ENCODE results near the gene TSC22D4.

The TSC22D4 gene

DNA sequence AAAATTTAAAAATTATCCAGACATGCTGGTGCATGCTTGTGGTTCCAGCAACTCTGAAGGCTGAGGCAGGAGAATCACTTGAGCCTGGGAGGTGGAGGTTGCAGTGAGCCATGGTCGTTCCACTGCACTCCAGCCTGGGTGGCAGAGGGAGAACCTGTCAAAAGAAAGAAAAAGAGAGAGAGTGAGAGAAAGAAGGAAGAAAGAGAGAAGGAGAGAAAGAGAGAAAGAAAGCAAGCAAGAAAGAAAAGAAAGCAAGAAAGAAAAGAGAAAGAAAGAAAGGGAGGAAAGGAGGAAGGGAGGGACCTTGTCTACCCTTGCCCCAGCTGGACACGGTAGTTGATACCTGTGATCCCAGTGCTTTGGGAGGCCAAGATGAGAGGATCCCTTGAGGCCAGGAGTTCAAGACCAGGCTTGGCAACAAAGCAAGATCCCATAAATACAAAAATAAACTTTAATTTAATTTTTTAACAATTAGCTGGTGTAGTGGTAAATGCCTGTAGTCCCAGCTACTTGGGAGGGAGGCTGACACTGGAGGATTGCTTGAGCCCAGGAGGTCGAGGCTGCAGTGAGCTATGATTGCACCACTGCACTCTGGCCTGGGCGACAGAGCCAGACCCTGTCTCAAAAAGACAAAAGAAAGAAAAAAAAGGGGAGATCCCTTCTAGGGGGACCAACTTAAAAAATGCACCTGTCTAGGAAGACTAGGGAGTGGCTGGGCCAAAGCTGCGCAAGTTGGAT lies 13.9 kb upstream of the TSC22D4 start:
- DNase-seq, result no peak

DNA sequence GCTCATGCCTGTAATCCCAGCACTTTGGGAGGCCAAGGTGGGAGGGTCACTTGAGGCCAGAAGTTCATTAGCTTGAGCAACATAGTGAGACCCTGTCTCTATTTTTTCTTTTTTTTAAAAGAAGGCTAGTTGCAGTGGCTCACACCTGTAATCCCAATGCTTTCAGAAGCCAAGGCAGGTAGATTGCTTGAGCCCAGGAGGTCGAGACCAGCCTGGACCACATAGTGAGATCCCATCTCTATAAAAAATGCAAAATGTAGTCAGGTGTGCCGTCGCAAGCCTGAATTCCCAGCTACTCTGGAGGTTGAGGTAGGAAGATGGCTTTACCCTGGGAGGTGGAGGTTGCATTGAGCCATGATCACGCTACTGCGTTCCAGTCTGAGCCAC lies 12.2 kb upstream of the TSC22D4 start:
- DNase-seq, result no peak

DNA sequence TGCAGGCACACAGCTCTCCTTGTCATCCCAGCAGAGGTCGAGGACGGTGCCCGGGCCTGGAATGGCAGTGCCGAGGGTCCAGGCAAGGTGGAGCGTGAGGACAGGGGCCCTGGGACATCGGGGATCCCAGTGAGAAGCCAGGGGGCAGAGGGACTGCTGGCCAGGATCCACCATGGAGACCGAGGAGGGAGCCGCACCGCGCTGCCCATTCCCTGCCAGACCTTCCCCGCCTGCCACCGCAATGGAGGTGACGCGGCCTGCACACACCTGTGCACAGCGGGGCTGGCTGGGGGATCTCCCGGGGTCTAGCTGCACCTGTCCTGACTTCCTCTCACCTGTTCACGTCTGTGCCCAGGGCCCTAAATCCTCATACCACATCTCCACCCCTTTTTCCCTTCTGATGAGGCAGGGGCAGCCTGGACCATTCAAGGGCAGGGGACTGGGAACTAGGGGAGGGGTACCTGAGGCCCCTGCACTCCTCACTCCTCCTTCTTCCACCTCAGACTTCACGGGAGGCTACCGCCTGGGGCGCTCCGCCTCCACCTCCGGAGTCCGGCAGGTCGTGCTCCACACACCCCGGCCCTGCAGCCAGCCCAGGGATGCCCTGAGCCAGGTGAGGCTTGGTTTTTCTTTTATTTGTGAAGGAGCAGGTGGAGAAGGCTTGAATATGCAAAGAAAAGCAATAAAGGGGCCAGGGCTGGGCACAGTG lies 11.6 kb upstream of the TSC22D4 start:
- no peak for DNase-seq

DNA sequence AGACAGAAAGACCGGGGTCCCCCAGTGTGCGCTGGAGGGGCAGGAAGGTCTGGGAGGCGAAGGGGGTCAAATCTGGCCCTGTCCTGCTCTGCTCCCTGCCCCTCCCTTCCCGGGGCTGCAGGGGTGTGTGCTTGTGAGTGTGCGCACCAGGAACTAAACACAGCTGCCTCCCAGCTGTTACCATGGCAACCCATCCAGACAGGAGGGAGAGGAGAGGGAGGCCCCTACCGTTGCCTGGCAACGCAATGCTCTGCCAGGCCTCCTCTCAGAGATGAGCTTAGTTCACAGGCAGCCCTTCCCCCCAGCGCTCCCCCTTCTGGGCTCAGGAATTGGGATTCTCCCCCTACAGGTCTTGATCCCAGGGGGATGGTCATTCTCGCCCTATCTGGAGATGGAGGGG lies 10.8 kb upstream of the TSC22D4 start:
- no peak for DNase-seq

DNA sequence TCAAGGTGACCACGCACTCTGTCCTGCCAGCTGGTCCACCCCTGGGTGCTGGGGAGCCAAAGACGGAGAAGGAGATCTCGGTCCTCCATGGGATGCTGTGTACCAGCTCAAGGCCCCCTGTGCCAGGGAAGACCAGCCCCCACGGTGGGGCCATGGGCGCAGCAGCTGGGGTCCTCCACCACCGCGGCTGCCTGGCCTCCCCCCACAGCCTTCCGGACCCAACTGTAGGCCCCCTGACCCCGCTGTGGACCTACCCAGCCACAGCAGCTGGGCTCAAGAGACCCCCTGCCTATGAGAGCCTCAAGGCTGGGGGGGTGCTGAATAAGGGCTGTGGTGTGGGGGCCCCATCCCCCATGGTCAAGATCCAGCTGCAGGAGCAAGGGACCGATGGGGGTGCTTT lies 10.1 kb upstream of the TSC22D4 start:
- no peak for DNase-seq

DNA sequence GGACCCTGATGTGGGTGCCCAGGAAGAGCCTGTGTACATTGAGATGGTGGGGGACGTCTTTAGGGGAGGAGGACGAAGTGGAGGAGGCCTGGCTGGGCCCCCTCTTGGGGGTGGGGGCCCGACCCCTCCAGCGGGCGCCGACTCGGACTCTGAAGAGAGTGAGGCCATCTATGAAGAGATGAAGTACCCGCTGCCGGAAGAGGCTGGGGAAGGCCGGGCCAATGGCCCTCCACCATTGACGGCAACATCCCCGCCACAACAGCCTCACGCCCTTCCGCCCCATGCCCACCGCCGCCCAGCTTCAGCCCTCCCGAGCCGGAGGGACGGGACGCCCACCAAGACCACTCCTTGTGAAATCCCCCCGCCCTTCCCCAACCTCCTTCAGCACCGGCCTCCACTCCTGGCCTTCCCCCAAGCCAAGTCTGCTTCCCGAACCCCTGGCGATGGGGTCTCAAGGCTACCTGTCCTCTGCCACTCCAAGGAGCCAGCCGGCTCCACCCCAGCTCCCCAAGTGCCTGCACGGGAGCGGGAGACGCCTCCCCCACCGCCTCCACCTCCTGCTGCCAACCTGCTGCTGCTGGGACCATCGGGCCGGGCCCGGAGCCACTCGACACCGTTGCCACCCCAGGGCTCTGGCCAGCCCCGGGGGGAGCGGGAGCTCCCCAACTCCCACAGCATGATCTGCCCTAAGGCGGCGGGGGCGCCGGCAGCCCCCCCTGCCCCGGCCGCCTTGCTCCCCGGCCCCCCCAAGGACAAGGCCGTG lies 9.5 kb upstream of the TSC22D4 start:
- no peak for DNase-seq

DNA sequence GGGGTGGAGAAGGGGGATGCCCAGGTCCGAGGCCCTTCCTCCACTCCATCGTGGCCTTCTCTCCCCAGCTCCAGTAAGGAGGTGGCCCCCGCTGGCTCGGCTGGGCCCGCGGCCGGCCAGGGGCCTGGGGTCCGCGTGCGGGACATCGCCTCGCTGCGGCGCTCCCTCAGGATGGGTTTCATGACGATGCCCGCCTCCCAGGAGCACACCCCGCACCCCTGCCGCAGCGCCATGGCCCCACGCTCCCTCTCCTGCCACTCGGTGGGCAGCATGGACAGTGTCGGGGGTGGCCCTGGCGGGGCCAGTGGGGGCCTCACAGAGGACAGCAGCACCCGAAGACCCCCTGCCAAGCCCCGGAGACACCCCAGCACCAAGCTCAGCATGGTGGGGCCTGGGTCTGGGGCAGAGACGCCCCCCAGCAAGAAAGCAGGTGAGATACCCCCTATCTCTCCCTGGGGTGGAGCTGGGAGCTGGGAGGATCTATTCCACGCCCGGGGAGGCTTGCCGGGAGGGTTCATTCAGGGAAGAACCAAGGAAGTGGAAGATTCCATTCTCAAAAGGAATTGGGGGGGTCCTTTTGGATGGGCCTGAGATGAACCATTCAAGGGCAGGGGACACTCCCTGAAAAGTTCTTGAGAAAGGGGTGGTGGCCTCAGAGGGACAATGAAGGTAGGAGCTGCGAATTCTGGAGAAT lies 7.9 kb upstream of the TSC22D4 start:
- DNase-seq, result no peak

DNA sequence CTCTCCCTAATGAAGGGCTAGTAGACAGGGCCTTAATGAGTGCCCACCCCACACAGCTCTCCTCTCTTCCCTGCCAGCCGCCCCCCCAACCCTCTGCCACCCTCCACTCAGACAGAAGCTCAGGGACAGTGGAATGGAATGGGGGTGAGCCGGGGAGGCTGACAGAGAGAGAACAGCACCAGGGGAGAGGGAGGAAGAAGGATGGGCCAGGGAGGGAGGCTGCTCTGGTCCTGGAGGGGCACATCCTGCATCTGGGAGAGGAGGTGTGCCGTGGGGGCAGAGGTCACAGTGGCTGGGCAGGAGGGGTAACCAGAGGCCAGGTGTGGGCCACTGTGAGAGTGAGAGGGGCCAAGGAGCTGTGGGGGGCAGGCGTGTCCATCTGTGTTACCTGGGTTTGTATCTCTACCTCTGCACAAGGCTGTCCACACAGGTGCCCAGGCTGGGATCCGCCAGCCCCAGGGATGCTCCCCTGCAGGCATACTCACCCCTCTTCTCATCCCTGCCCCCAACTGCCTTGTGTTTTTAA lies 7.2 kb upstream of the TSC22D4 start:
- DNase-seq, result no peak

DNA sequence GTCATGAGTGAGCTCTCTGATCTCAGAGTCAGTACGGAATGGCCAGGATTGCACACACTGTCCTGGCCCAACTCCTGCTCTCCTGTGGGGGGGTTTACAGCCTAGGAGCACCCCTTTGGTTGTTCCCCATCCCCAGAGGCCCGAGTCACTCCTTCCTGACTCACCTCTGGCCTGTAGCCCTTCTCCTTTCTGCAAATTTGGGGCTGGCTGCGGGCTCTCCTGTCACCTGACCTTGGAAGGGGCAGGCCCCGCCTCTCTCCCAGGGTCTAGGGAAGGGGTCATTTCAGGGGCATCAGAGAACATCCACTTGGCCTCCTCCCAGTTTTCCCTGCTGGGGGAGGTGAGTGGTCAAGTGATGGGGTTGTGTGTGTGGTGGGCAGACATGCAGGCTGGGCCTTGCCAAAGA lies 6.5 kb upstream of the TSC22D4 start:
- no peak for DNase-seq

DNA sequence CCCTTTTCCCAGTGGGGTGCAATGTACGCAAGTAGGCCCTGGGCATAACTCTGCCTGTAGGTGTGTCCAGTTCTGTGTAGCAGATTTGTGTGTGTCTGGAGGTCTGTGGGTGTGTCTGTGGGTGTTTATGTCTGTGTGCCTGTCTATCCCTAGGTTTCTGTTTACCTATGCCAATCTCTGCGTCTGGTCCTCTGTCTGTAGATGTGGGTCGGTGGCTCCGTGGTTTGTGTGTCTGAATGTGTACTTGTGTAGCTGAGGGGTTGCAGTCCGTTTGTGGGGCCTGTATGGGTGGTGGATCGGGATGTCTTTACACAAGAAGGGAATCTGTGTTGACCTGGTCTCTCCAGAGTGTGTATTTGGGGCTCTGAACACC lies 5.6 kb upstream of the TSC22D4 start:
- DNase-seq, result no peak

DNA sequence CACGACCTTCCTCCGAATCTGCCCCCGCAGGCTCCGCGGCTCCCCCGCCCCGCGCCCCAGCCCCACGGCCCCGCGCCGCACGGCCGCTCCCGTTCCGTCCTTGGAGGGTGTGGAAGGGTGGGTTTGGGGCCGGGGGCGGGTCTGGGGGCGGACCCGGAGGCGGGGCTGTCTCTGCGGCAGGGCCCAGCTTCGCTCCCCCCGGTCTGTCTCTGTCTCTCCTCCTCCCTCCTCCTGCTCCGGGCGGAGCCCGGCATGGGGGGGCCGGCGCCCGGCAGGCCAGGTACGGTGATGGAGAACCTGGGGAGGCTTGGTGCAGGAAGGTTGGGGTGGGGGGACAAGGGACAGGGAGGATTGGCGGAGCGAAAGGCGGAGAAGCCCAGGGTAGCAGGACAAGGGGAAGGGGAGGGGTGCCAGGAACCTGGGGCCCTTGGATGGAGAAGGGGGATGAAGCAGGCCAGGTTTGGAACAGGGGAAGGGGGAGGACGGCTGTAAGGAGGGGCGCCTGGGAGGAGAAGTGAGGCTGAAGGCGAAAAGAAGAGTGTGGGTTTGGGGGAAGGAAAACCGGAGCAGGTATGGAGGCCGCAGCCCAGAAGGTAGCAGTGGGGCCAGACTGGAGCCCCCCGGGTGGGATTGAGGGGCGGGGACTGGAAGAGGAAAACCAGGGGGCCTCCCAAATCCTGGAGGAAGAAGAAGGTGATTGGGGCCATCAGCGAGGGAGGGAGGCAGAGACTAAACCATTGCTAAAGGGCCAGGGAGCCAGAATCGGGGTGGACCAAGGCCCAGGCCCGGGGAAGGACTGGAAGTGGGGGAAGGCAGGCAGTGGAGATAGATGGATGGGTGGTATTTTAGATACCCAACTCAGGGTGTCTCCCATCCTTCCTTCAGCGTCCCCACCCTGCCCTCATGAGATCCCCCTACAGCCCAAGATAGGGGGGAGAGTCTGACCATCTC lies 5.0 kb upstream of the TSC22D4 start, which contains the start of gene NYAP1:
TSS of gene NYAP1 (plus strand) at position 206 of the 951 bp plus-strand sequence. CDS start 1,385 bp downstream, outside the sequence.
- DNase-seq, result peak in 1 of 2 donors; percentile 37

DNA sequence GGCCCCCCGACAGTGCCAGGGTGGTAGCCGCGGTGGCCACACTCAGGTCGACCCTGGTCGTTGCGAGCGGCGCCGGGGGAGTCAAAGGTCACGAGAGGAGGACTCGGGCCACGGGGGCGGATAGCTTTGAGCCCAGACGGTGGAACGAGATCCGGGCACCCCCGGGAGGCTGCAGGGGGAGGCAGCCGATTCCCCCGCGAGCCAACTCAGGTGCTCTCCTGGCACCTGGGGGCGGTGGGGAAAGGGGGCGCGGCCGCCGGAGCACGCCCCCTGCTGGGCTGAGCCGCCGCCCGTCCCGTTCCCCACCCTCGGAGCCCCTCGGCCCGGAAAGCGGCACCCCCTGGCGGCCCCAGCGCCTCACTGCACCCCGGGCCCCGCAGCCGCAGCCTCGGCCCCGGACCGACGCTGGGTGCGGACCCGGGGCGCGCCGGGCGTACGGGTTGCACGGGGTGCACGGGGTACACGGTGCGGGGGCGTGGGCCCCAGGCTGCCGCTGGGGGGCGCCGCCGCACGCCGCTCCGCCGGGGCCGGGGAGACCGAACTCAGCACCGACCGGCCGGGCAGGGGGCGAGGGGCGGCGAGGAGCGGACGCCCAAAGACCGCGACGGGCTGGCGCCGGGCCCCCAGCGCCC lies 4.2 kb upstream of the TSC22D4 start:
- DNase-seq, result peak; percentile 82 to 89

DNA sequence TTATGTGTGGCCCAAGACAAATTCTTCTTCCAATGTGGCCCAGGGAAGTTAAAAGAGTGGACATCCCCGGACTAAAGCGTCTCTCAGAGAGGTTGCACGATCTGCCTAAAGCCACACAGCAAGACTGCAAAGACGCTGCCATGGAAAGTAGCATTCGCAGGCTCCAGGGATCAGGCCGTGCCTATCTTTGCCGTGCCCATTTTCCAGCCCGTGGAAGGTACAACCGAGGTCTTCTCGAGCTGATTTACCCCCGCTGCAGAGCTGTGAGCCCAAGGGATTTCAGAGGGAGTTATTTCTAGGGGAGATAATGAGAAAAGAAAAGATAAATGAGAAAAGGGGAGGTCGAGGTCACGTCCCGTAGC lies 3.7 kb upstream of the TSC22D4 start:
- no peak for DNase-seq

DNA sequence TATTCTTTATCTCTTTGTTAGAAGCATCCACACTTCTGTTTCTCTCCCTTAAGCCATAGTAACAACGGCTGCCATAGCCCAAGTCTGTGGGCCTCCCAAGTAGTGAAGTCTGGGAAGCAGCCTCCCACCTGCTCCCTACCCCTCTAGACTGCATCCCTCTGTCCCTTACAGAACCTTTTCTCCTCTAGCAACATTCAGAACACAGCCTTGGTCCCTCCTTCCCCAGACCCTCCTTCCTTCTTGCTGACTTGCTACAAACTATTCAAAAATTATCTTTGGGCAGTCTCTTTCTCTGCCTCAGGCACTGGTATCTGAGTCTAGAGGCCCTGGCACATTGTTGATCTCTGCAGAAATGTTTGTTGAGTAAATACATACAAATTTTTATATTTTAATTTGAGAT lies 2.5 kb upstream of the TSC22D4 start:
- DNase-seq, result no peak

DNA sequence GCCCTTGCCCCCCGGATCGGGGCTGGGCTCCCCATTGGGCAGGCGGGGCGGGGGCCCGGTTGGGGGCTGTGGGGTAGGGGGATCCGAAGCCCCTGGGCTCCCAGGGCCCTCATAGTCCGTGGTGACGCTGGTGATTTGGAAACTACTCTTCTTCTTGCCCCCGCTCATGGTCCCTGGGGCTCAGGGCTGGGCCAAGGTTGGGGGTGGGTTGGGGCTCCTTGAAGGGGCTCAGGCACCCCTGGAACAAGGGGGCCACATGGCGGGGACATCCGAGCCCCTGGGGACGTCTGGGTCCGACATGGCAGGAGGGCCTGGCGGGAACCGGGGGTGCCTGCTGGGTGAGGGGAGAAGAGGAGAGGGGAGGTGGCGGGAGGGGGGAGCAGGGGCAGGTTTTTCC lies 1.1 kb downstream of the TSC22D4 start:
- no peak for DNase-seq

DNA sequence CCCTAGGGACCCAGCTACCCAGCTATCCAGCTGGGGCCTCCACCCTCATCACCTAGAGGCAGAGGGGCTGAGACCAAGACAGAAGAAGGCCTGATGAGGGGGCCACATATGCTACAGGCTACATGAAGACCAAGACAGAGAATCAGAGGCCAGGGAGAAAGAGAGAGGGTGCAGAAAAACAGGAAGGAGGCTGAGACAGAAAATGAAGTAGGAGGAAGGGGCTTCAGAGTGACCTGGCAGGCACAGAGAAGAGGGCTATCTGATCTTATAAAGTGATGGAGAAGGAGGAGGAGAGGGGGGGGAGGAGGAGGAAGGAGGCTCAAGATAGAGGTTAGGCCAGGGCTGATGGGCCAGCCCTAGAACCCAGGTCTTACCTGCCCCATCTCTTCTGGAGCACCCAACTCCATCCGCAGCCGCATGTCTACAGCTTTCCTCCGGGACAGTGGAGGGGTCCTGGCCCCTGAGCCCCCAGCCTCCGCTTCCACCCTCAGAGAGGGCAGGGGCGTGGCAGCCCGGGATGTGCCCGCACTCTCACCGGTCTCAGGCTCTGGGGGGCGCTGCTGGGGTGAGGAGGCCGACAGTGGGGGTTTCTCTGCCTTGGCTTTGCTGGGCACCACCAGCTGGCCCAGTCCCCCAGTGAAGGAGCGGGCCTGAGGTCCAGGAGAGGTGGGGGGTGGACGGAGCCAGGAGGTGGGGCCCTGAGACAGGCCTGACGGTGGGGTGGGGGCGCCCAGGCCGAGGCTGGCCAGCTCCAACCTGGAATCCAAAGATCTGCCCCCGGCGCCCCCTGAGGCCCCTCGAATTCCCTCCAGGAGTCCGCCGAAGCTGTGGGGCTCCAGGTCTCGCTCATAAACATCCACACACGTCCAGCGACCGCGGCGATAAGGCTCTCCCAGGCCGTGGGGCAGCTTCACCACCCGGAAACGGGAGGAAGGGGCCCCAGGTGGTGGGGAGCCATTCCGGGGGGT lies 1.8 kb downstream of the TSC22D4 start:
- DNase-seq, result peak; percentile 37 to 42

DNA sequence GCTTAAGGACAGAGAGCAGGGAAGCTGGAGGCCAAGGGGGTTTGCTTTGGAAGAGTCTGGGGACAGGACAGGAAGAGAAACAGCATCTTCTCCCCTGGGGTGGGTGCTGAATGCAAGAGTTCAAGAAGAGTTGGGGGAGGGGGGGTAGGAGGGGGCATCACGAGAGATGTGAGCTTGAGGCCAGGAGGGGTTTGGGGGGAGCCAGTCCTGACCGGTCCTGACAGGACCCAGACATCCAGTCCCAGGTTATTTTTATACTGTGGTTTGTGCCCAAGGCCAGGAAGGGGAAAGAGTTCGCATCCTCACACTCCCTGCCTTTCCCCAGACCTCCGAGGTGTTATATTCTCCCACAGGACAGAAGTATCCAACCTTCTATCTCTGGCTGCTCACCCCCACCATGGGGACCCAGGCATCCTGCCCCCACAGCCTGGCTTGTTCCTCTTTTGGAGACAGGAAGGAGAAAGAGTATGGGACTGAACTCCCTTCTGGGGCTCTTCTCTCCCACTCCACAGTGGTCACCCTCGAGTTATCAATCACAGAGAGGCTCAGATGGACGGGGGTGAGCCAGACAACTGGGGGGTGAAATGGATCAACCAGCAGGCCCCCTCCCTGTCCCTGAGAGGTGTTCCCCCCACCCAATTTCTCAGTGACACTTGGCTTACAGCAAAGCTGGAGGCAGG lies 2.8 kb downstream of the TSC22D4 start:
- no peak for DNase-seq

DNA sequence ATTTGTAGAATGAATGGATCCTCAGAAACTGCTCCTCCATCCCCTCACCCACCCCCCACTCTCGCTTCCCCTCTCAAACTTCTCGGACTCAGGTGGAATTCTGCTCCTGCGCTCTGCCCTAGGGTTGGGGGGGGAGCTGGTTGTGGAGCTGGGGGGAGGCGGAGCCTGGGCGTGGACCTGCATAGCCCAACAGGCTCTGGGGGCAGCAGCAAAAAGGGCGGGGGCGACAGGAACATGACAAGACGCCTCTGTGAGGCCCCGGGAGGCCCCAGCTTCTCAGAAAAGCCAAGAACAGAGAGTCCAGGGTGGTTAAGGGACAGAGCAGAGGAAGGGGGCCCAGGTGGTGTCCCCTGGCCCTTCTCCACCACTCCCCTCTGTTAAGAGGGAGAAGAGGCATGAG lies 3.5 kb downstream of the TSC22D4 start:
- no peak for DNase-seq

DNA sequence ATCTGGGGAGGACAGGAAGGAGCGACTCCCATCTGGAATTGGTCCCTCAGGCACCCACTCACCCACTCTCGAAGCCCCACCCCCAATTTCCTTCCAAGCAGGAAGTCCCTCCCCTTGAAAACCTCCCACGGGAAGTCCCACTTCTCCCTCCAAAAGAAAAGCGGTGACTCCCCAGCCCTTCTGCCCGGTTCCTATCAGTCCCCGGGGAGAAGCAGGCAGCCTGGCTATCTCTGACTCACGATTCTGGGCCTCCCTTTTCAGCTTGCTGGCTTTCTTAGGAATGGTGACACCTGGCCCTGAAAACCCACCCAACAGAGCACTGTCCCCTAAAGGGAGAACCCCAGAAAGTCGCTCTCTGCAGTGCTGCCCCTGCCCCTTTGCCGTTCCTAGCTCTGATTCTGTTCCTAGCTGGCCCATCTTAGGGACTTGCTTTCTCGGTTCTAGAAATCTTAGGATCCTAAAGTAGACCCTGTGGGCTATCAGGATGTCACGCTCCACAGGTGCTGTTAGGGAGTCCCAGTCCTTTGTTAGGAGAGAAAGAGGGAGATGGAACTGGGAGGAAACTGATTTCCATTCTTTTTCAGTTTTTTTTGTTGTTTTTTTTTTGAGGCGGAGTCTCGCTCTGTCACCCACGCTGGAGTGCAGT lies 6.0 kb downstream of the TSC22D4 start:
- no peak for DNase-seq

Data from stimulated activated CD4-positive, alpha-beta T cell treated with anti-CD3 and anti-CD28 coated beads, Interleukin-2, amount 100 ng/mL, for 48 hours (primary cell).